ENCODE data around the gene MYRIP. TPM values are rescaled to one million over a fixed set of nuclear protein-coding genes. Genes with fewer than 3 reads are reported as not detected.

The MYRIP gene
- total and polyA plus RNA-seq, 10 of the 15 experiments (the other 5 are each of a cell fraction or from before 2014, with no cell fraction given) = 0.03 to 0.08 (median 0.04) TPM; not detected in 6

GRCh38 chr3:39892068-39892467 is 82.7 kb downstream of the MYRIP start:
- ChIA-PET CTCF (interaction anchor here (1.4 kb wide), 1 partner anchor 11 kb away, joined by 4 read pairs; no protein-coding TSS in a partner anchor), POLR2A (no interaction called here), SMC1A (ENCODE audit: uncharacterized antibody, unreplicated experiment) (no interaction called here), RAD21 (ENCODE audit: unreplicated experiment) (no interaction called here)
- Histone ChIP-seq H3K79me2 (ENCODE audit: control insufficient read depth, insufficient read depth, low read length) (no peaks in the 10 kb centered on the region), H4K20me1 (ENCODE audit: control insufficient read depth, insufficient read depth) (no peaks in the 10 kb centered on the region), H3K36me3 (ENCODE audit: control insufficient read depth in 2 of 2, insufficient read depth in 2 of 2, low read length in 1 of 2) (no peaks in the 10 kb centered on the region), H3K4me3 (no peak overlapping the region), H3K4me1 (ENCODE audit: control insufficient read depth, insufficient read depth, low read length) (no peaks in the 10 kb centered on the region), H3K27me3 (replicated peaks in 1 of 2; ENCODE audit: control insufficient read depth in 2 of 2, insufficient read depth in 2 of 2, low read length in 1 of 2) (no peaks in the 10 kb centered on the region), H3K27ac (ENCODE audit: control insufficient read depth, insufficient read depth) (no peak overlapping the region), H3K4me2 (ENCODE audit: control insufficient read depth, insufficient read depth) (no peak overlapping the region), H2AFZ (ENCODE audit: control insufficient read depth, low read depth, low read length) (no peak overlapping the region), H3K9me3 (replicated peaks; ENCODE audit: control insufficient read depth, insufficient read depth, low read length) (no peaks in the 10 kb centered on the region), H3K9ac (ENCODE audit: control insufficient read depth, insufficient read depth, low read length) (no peak overlapping the region)
- no peak for TF ChIP-seq IKZF2 (IDR thresholded peaks at IDR 0.05)
- no TSS peak for BruUV-seq (replicated peaks)
- in situ Hi-C loops (cut with MboI) (no loop called here), intact Hi-C loops (cut with micrococcal nuclease; ENCODE audit: unreplicated experiment) (no loop called here)
- 4% methylated on average over 1 of the region's 1 CpG for WGBS (ENCODE audit: insufficient coverage, insufficient replicate concordance, low lambda C conversion rate, missing lambda C conversion rate)
- ATAC-seq = no peak
- no peak for DNase-seq (ENCODE audit: low read depth, low spot score)
- FAIRE-seq = no peak

- ChIA-PET SMC1A (ENCODE audit: uncharacterized antibody, unreplicated experiment) (no interaction called here), POLR2A (no interaction called here), CTCF (interaction anchor here (1.2 kb wide), 1 partner anchor 15 kb away, joined by 4 read pairs; no protein-coding TSS in a partner anchor), RAD21 (ENCODE audit: unreplicated experiment) (no interaction called here)
- no peaks in the 10 kb centered on the region for H3K27me3 ChIP-seq (replicated peaks in 1 of 2; ENCODE audit: control insufficient read depth in 2 of 2, insufficient read depth in 2 of 2, low read length in 1 of 2)
- no peak overlapping the region for H3K4me2 ChIP-seq (ENCODE audit: control insufficient read depth, insufficient read depth)
- no peaks in the 10 kb centered on the region for H3K79me2 ChIP-seq (ENCODE audit: control insufficient read depth, insufficient read depth, low read length)
- in situ Hi-C loops (cut with MboI) (no loop called here), intact Hi-C loops (cut with micrococcal nuclease; ENCODE audit: unreplicated experiment) (no loop called here)
- no peak for FAIRE-seq
- no peak overlapping the region for H2AFZ ChIP-seq (ENCODE audit: control insufficient read depth, low read depth, low read length)
- H3K9ac ChIP-seq (ENCODE audit: control insufficient read depth, insufficient read depth, low read length) = no peak overlapping the region
- H3K27ac ChIP-seq (ENCODE audit: control insufficient read depth, insufficient read depth) = no peak overlapping the region
- BruUV-seq (replicated peaks) = no TSS peak
- no peak for DNase-seq (ENCODE audit: low read depth, low spot score)
- H3K4me1 ChIP-seq (ENCODE audit: control insufficient read depth, insufficient read depth, low read length) = no peaks in the 10 kb centered on the region
- no peaks in the 10 kb centered on the region for H4K20me1 ChIP-seq (ENCODE audit: control insufficient read depth, insufficient read depth)
- ATAC-seq = peak; percentile 57; the same call in 2 of the 3 replicates
- TF ChIP-seq LARP7 (IDR thresholded peaks at IDR 0.05) (no peak), RUNX3 (IDR thresholded peaks at IDR 0.05; ENCODE audit: low read length) (no peak), EP300 (IDR thresholded peaks at IDR 0.05; ENCODE audit: borderline replicate concordance in 1 of 2, control insufficient read depth in 1 of 2, low read depth in 2 of 2, low read length in 2 of 2) (peak in 1 of 2 experiments; percentile 28; a peak in 1 of 4 replicates)
- no peaks in the 10 kb centered on the region for H3K9me3 ChIP-seq (replicated peaks; ENCODE audit: control insufficient read depth, insufficient read depth, low read length)
- WGBS (ENCODE audit: insufficient coverage, insufficient replicate concordance, low lambda C conversion rate, missing lambda C conversion rate) = 0% methylated on average over 2 of the region's 2 CpGs
- H3K4me3 ChIP-seq = no peak overlapping the region
- no peaks in the 10 kb centered on the region for H3K36me3 ChIP-seq (ENCODE audit: control insufficient read depth in 2 of 2, insufficient read depth in 2 of 2, low read length in 1 of 2)
These were observed 86.8 kb downstream of the MYRIP start for GRCh38 chr3:39896184-39896583.

Measured in GM12878 (cell line).